ENCODE data around the gene PPFIA4. TPM values are rescaled to one million over a fixed set of nuclear protein-coding genes. Genes with fewer than 3 reads are reported as not detected.

PPFIA4 gene
- total and polyA plus RNA-seq, 2 donors (not counting 3 experiments of a cell fraction or from before 2014, with no cell fraction given) = 0.17 to 0.22 TPM

GRCh38 chr1:203114202-203114601, 87.9 kb downstream of the PPFIA4 start:
- Histone ChIP-seq H3K27ac (ENCODE audit: insufficient read depth, low read depth, low read length) (no peak overlapping the region), H3K79me2 (ENCODE audit: control insufficient read depth, insufficient read depth, low read length) (no peaks in the 10 kb centered on the region), H3K4me1 (ENCODE audit: control insufficient read depth, extremely low read depth, insufficient read depth, low read length) (no peaks in the 10 kb centered on the region), H3K36me3 (ENCODE audit: control insufficient read depth in 2 of 2, extremely low read depth in 1 of 2, insufficient read depth in 2 of 2, low read length in 2 of 2) (no peaks in the 10 kb centered on the region), H3K27me3 (ENCODE audit: control insufficient read depth in 2 of 2, insufficient read depth in 2 of 2, low read length in 2 of 2) (peaks cover 32 to 40% of the 10 kb centered on the region in 2 experiments), H4K20me1 (replicated peaks; ENCODE audit: control insufficient read depth, extremely low read depth, insufficient read depth, low read length) (no peaks in the 10 kb centered on the region), H3K4me2 (ENCODE audit: insufficient read depth, low read length) (no peak overlapping the region), H3K9me3 (replicated peaks; ENCODE audit: control insufficient read depth, insufficient read depth, low read length) (no peaks in the 10 kb centered on the region), H3K4me3 (replicated peaks in 1 of 3; ENCODE audit: insufficient read depth in 1 of 3, low read depth in 1 of 3, low read length in 3 of 3) (no peak overlapping the region), H3K9ac (replicated peaks; ENCODE audit: extremely low read depth, insufficient read depth, low read length) (no peak overlapping the region), H3K9me1 (replicated peaks; ENCODE audit: control insufficient read depth, extremely low read depth, insufficient read depth, low read length) (no peaks in the 10 kb centered on the region), H2AFZ (ENCODE audit: low read depth, low read length) (no peak overlapping the region)
- no TSS peak for BruUV-seq (replicated peaks)
- no peak for TF ChIP-seq GATA2 (IDR thresholded peaks at IDR 0.05; ENCODE audit: insufficient read depth, insufficient read length, low read depth, low read length)
- TF ChIP-seq POLR2AphosphoS5 (IDR thresholded peaks at IDR 0.05; ENCODE audit: insufficient read depth, low read depth, low read length) = no peak
- no peak for TF ChIP-seq POLR2A (IDR thresholded peaks at IDR 0.05; ENCODE audit: low read depth, low read length)
- no peak for TF ChIP-seq EZH2 (IDR thresholded peaks at IDR 0.05; ENCODE audit: borderline replicate concordance, low read depth, low read length, severe bottlenecking)
- TF ChIP-seq CTCF (IDR thresholded peaks at IDR 0.05; ENCODE audit: extremely low read depth in 1 of 2, insufficient read depth in 1 of 2, low read depth in 1 of 2, low read length in 2 of 2) = no peak
- TF ChIP-seq FOS (IDR thresholded peaks at IDR 0.05; ENCODE audit: borderline replicate concordance, insufficient read depth, low read length) = no peak
- no peak for TF ChIP-seq JUN (IDR thresholded peaks at IDR 0.05; ENCODE audit: borderline replicate concordance, insufficient read depth, insufficient read length, low read depth)
- DNase-seq (ENCODE audit: low read depth, low spot score) (no peak), FAIRE-seq (no peak)
- ChIA-PET POLR2A (no interaction called here), CTCF (interaction anchor here (2.6 to 6.5 kb wide), 3 partner anchors 58 to 155 kb away, joined by 11 to 63 read pairs (median 22); no protein-coding TSS in a partner anchor)
- dilution Hi-C loops (cut with MboI; ENCODE audit: extremely low pct_ligation_motif_present, low sequenced_read_pairs) = no loop called here
- intact Hi-C loops (cut with micrococcal nuclease) = no loop called here

Measured in endothelial cell of umbilical vein (primary cell).